A673 (cell line): ENCODE data around the gene BMPR1A. TPM values are rescaled to one million over a fixed set of nuclear protein-coding genes. Genes with fewer than 3 reads are reported as not detected.
A peak's percentile ranks its signal among the peaks of the same experiment; 100 is the strongest.

Experiments
- BruUV-seq: library from RNA; stranded (reverse); fragments of 400-500 nt; replicated peaks from 2 replicates; lab custom pipeline; 2021; lab: Mats Ljungman, UMichigan
- CTCF ChIA-PET: fragments of 300-600 bp; sonication (Branson Sonifier 250); formaldehyde crosslinking; loops from one replicate; lab custom pipeline; 2022; ENCODE audit warnings: antibody characterized with exemption; lab: Charles Lee
- POLR2A ChIA-PET: fragments of 300-600 bp; sonication (Branson Sonifier 250); formaldehyde crosslinking; loops from one replicate; lab custom pipeline; 2022; ENCODE audit warnings: antibody characterized with exemption; ENCODE audit not compliant: low non-redundant PET; lab: Charles Lee
- DNase-seq: peaks from one replicate; pipeline ENCODE4 v3.0.0-alpha.2; 2015; ENCODE audit warnings: low spot score
- H3K27ac ChIP-seq: fragments of 200-600 bp; sonication (generic); 2 replicates; pipeline ENCODE4 v1.5.1; 2016; ENCODE audit warnings: mixed run types, low read depth, mild to moderate bottlenecking, mixed read lengths, antibody characterized with exemption, low read length; ENCODE audit not compliant: poor library complexity, severe bottlenecking
- H3K27me3 ChIP-seq: fragments of 200-600 bp; sonication (generic); replicated peaks from 2 replicates; pipeline ENCODE4 v1.6.1; 2017; ENCODE audit warnings: mixed run types, low read depth, mild to moderate bottlenecking, mixed read lengths, antibody characterized with exemption, low read length; ENCODE audit not compliant: insufficient read depth, poor library complexity
- H3K36me3 ChIP-seq: fragments of 200-600 bp; sonication (generic); 2 replicates; pipeline ENCODE4 v1.6.1; 2016; ENCODE audit warnings: mixed run types, mild to moderate bottlenecking, mixed read lengths, antibody characterized with exemption, low read length; ENCODE audit not compliant: insufficient read depth, poor library complexity, severe bottlenecking
- H3K4me1 ChIP-seq: fragments of 200-600 bp; sonication (generic); 2 replicates; pipeline ENCODE4 v1.6.1; 2017; ENCODE audit warnings: mixed run types, mild to moderate bottlenecking, mixed read lengths, antibody characterized with exemption, low read length; ENCODE audit not compliant: insufficient read depth, poor library complexity, severe bottlenecking
- H3K4me3 ChIP-seq: fragments of 200-600 bp; sonication (generic); 2 replicates; pipeline ENCODE4 v1.5.1; 2016; ENCODE audit warnings: low read depth, mixed run types, mild to moderate bottlenecking, mixed read lengths, low read length; ENCODE audit not compliant: poor library complexity, severe bottlenecking
- H3K9me3 ChIP-seq: fragments of 200-600 bp; sonication (generic); 2 replicates; pipeline ENCODE4 v1.6.1; 2016; ENCODE audit warnings: mixed run types, low read depth, mild to moderate bottlenecking, mixed read lengths, antibody characterized with exemption, low read length; ENCODE audit not compliant: poor library complexity, severe bottlenecking
- EZH2 ChIP-seq: fragments of 200-600 bp; sonication (generic); IDR thresholded peaks from 2 replicates; pipeline ENCODE4 v1.6.1; 2017; ENCODE audit warnings: borderline replicate concordance, low read depth, mild to moderate bottlenecking, mixed read lengths, antibody characterized with exemption, low read length; ENCODE audit not compliant: poor library complexity, severe bottlenecking
- intact Hi-C: fragments of 100-400 bp; cut with micrococcal nuclease; formaldehyde crosslinking; loops from one replicate; pipeline ENCODE4 v1.10.0; 2022; ENCODE audit not compliant: unreplicated experiment
- total RNA-seq: library from RNA; stranded (reverse); gene quantifications from 2 replicates; pipeline ENCODE4 v1.2.3, GENCODE V29; 2021
- TF ChIP-seq, protein P1 (sequence below): fragments of 300-800, 200-600 bp; sonication (generic); conservative IDR thresholded peaks from 2 replicates; pipeline ENCODE4 v1.5.1; 2017; ENCODE audit warnings: low read depth, mild to moderate bottlenecking, antibody characterized with exemption, low read length, moderate library complexity, mixed read lengths

Gene BMPR1A
- total RNA-seq, 1 experiment from 2014 or later, result 136 TPM

DNA sequence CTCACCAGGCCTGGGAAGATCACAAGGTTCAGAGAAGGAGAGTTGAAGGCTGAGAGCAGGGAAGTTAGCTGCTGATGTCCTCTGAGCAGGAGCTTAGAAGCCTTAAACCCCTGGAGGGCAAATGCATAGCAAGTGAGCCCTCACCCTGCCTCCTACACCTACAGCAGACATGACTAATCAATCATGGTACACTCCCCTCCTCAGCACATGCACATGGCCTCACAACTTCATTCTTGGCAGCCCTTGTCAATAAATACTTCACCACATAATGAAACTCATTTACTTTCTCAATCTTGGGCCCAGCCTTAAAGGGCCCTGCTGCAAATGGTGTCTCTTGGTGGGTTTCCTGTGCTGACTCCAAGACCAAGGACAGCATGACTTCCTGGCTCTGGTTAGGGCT, 188.1 kb downstream of the BMPR1A start:
- H3K4me3 ChIP-seq, result no peak overlapping the region
- BruUV-seq, result no TSS peak
- H3K36me3 ChIP-seq, result no peaks in the 10 kb centered on the region
- H3K27me3 ChIP-seq, result no peaks in the 10 kb centered on the region
- no peak overlapping the region for H3K27ac ChIP-seq
- TF ChIP-seq EZH2, result no peak
- TF ChIP-seq, protein P1, sequence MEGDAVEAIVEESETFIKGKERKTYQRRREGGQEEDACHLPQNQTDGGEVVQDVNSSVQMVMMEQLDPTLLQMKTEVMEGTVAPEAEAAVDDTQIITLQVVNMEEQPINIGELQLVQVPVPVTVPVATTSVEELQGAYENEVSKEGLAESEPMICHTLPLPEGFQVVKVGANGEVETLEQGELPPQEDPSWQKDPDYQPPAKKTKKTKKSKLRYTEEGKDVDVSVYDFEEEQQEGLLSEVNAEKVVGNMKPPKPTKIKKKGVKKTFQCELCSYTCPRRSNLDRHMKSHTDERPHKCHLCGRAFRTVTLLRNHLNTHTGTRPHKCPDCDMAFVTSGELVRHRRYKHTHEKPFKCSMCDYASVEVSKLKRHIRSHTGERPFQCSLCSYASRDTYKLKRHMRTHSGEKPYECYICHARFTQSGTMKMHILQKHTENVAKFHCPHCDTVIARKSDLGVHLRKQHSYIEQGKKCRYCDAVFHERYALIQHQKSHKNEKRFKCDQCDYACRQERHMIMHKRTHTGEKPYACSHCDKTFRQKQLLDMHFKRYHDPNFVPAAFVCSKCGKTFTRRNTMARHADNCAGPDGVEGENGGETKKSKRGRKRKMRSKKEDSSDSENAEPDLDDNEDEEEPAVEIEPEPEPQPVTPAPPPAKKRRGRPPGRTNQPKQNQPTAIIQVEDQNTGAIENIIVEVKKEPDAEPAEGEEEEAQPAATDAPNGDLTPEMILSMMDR, result no peak
- intact Hi-C loops, result no loop called here
- no peaks in the 10 kb centered on the region for H3K9me3 ChIP-seq
- ChIA-PET CTCF (no interaction called here), POLR2A (no interaction called here)
- no peaks in the 10 kb centered on the region for H3K4me1 ChIP-seq
- no peak for DNase-seq

DNA sequence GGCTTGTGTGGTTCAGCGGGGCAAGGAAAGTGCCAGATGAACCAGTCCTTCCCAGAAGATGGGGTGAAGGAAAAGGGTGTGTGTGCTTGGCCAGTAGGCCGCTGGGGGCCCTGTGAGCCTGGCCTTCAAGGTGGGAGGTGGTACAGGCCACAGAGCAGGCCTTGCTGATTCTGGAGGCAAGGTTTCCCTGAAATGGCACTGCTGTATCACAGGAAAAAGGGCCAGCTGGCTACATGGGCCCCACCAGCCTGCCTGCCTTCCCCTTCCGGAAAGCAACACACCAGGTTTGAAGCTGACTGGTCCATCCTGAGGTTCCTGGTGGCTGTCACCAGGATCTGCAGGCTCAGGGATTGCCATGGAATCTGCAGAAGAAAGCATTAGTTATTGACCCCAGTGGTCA, 188.5 kb downstream of the BMPR1A start:
- Histone ChIP-seq H3K4me3 (no peak overlapping the region), H3K9me3 (no peaks in the 10 kb centered on the region), H3K4me1 (no peaks in the 10 kb centered on the region), H3K27ac (no peak overlapping the region), H3K36me3 (no peaks in the 10 kb centered on the region), H3K27me3 (no peaks in the 10 kb centered on the region)
- TF ChIP-seq EZH2, result no peak
- TF ChIP-seq, protein P1, result no peak
- CTCF ChIA-PET, result no interaction called here
- BruUV-seq, result no TSS peak
- POLR2A ChIA-PET, result no interaction called here
- no peak for DNase-seq
- intact Hi-C loops, result no loop called here

DNA sequence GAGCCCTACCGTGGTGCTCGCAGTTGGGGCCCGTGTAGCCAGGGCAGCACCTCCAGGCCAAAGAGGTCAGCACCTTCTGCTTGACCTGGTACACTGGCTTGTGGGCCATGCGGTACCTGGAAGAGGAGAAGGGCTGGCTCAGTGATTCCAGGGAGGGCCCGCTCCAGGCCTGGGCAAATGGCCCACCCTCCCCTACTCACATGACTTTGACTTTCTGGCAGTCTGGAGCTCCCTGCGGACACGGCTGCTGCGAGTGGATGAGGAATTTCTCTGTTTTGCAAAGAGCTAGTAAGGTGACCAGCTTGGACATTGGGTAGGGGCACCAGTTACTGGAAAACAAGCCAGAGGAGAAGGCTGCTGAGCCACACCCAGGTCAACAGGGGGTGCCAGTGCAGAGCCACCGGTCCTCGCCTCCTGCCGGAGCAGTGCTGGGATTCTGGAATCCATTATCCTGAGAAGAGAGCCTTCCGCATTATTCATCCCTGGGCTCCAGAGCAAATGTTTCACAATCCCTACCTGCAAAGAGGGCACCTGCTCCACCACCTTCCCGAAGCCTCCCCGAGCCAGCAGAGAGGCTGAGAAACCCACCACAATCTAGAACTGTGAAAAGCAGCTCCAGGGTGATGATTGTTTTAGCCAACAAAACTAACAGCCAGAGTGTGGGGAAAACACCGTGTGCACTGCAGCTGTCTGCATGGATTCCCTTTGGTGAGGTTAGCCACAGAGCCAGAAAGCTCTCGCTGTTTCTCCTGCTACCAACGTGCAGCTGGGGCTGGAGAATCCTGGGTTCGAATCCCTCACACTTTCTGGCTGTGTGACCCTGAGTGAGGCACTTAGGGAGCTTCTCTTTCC, 189.2 kb downstream of the BMPR1A start:
- Histone ChIP-seq H3K4me3 (no peak overlapping the region), H3K36me3 (no peaks in the 10 kb centered on the region), H3K27me3 (no peaks in the 10 kb centered on the region), H3K9me3 (no peaks in the 10 kb centered on the region), H3K4me1 (no peaks in the 10 kb centered on the region), H3K27ac (no peak overlapping the region)
- DNase-seq, result peak; percentile 46
- BruUV-seq, result no TSS peak
- intact Hi-C loops, result no loop called here
- no peak for TF ChIP-seq EZH2
- TF ChIP-seq, protein P1, result peak; percentile 37; the same call in 1 of the 2 replicates
- CTCF ChIA-PET, result interaction anchor here (0.5 kb wide), 1 partner anchor 342 kb away, joined by 5 read pairs; no protein-coding TSS in a partner anchor
- POLR2A ChIA-PET, result no interaction called here
